SK-MEL-5 (cell line): ENCODE results near the gene TBC1D2B. TPM values are rescaled to one million over a fixed set of nuclear protein-coding genes. Genes with fewer than 3 reads are reported as not detected.

ENCODE experiments used
- DNase-seq: peaks from one replicate; pipeline ENCODE4 v3.0.0-alpha.2; 2016; ENCODE audit warnings: low read depth, low spot score
- in situ Hi-C: cut with HindIII; loops from 2 replicates; pipeline ENCODE4 v1.10.0; 2016; ENCODE audit warnings: low sequenced_read_pairs, high pct_unique_total_duplicates, low pct_unique_long_range_greater_than_20kb
- polyA plus RNA-seq, 2 experiments: library from polyadenylated mRNA; depleted of rRNA; stranded (reverse); fragments of >200 nt; gene quantifications; 2 replicates each; pipeline ENCODE4 v1.2.3, GENCODE V29; 2015
- total RNA-seq: library from RNA; depleted of rRNA; stranded (reverse); fragments of >200 nt; shearing (Covaris generic); gene quantifications from 2 replicates; pipeline ENCODE4 v1.2.3, GENCODE V29; 2014; rRNA removed

Gene TBC1D2B
- 15.6 and 16.8 TPM in 2 replicates for total RNA-seq
- polyA plus RNA-seq (2015; cell fraction: cytosol; rRNA removed): 15.5 and 20.1 TPM in 2 replicates
- polyA plus RNA-seq (2015; cell fraction: nucleus; rRNA removed): 21.0 and 34.3 TPM in 2 replicates

DNA sequence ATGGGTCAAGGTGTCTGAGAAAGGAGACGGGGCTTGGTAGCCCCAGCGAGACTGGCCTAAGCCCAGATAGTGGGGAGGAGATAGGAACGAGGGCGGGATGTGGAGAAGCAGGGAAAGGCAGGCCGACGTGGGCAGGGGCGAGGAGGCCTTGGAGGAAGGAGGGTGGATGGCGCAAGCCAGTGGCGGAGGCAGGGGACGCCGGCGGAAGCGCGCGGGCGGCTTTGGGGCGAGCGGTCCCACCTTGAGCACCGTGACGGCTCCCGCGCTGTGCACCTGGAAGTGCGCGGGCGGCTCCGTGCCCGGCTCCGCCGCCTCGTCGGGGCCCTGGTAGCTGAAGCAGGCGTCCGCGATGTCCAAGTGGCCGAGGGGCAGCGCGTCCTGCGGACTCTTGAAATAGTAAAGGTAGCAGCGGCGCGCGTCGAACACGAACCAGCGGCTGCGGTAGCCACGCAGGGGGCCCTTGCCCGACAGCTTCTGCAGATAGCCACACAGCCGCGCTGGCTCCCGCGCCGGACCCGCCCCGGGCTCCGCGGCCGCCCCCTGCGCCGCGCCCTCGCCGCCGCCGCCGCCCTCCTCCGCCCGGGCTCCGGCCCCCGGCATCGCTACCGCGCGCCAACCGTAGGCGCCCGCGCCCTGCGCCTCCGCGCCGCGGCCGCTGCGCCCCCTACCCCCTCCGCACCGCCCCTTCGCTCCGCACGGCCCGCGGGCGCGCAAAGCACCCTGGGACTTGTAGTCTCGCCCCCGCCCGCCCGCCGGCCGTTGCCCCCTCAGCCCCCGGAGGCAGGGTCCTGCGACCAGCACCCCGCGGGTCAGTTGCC is at the start of gene TBC1D2B:
TBC1D2B (minus strand) TSS at position 659 of the 818 bp plus-strand sequence; CDS start at position 600, 59 bp downstream.
- DNase-seq: peak; percentile 53
- in situ Hi-C loops: no loop called here

DNA sequence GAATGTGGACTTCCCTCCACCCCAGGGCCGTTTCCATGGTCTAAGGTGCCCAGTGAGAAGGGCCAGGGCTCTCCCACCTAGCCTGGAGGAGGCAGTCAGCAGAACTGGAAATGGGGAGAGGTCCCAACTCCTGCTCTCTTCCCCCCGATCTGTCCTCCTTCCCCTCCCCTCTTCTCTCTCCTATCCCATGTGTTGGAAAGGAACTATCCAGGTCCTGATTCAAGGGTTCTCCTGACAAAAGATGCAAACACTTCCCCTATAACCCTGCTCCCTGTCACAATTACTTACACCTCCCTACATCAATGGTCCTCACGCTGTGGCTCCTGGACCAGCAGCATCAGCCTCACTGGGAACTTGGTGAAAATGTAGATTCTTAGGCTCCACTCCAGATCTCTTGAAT is 47.8 kb upstream of the TBC1D2B start:
- no peak for DNase-seq
- in situ Hi-C loops: no loop called here

DNA sequence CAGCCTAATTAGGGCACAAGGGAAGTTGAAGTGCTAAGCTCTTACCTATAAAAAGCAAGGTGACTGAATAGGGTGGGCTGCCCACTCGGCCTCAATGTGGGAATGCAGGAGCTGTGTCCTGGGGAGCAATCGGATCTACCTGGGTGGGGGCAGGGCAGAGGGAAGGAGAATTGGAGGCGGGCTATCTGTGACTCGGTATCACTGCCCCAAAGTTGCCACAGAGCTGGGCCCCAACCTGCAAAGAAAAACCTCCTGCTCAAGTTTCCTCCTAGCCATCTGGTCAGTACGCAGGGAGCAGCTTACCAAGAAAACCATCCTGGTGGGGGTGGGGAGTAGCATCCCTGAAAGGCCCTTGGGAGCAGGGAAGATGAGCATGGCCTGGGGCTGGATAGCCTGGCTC is 43.0 kb upstream of the TBC1D2B start:
- DNase-seq: no peak
- in situ Hi-C loops: no loop called here

DNA sequence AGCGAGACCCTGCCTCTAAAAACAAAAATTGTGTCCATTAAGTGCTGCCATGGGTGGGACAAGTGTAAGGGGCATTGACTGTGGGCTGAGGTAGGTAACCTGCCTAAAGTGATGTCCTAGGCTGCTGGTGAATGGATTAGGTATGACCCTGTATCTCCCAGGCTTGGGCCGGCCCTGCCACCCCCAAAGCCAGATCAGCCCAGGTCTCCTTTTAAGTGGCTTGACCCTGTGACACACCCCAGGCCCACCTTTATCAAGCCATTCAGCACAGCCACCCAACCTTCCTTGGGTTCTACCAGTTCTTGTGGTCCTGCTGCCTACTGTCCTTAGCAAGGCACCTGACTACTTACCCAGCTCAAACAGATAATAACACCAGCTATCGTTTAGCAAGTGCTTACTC is 35.0 kb upstream of the TBC1D2B start:
- in situ Hi-C loops: no loop called here
- DNase-seq: no peak

DNA sequence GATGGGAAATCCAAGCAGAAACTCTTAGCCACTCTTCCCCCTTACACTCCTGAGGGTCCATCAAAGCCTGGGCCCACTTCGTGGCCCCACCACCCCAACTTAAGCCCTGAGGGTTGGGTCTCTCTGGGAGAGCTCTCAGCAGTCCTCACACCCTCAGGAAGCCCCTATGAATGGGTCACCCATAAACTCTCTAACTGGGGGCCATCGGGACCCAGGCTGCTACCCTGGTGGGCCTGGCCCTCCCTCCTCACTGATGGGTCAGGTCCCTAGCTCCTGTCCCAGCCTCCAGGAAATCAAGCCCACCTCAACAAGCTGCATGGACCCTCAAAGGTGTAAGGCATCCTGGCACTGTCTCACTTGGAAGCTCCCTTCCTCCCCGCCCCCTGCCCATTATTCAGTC is 34.3 kb upstream of the TBC1D2B start:
- DNase-seq: no peak
- in situ Hi-C loops: no loop called here

DNA sequence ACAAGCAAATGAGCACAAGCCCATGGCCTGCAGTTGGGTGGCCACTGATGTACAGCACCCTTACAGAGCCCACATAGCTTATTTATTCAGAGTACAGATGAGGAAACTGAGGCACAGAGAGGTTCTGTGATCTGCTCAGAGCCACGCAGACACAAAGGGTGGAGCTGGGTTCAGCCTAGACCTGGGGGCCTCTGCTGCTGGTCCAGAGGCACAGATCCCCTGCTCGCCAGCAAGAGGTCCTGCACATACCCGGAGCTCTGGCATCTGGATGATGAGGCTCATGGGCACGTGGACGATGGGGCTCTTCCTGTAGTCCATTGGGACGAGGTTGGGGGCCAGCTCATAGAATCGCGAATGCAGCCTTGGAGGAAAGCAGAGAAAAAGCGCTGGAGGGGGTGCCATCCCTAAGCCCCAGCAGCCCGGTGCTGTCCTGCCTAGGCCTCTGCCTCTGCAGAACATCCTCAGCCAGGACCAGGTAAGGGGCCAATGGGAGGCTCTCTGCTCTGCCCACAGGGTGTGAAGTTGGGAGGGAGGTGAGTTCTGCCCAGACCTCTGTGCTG is 33.5 kb upstream of the TBC1D2B start:
- in situ Hi-C loops: no loop called here
- DNase-seq: no peak

DNA sequence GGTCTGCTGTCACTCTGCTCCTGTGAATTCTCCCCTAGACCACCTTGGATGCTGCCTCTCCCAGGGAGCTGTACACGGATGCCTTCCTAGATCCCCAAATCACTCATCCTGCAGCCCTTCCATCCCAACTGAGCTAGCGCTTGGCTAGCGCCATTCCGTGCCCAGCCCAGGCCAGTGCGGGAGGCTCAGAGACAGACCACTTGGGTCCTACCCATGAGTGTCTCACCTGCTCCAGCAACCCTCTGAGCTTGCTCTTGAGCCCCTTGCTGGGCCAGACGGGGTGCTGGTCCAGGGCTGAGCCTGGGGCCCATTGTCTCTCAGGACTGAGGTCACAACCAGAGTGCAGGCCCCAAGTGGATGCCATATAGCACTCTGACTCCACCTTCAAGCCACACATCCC is 32.6 kb upstream of the TBC1D2B start:
- in situ Hi-C loops: no loop called here
- DNase-seq: no peak

DNA sequence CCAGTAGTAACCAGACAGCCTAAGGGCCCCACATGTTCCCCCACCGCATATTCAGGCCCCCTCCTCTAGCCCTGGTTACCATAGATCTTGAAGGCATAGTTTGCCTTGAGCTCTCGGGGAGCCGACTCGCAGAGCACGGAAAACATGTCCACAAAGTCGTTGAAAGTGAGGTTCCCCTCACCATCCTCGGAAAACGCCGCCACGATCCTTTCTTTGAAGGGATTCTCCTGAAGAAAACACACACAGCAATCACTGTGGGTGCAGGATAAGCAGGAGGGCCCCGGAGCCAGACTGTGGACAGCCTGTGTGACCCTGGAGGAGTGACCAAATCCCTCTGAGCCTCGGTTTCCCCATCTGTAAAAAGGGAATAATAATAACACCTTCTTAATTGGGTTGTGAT is 31.6 kb upstream of the TBC1D2B start:
- in situ Hi-C loops: no loop called here
- no peak for DNase-seq

DNA sequence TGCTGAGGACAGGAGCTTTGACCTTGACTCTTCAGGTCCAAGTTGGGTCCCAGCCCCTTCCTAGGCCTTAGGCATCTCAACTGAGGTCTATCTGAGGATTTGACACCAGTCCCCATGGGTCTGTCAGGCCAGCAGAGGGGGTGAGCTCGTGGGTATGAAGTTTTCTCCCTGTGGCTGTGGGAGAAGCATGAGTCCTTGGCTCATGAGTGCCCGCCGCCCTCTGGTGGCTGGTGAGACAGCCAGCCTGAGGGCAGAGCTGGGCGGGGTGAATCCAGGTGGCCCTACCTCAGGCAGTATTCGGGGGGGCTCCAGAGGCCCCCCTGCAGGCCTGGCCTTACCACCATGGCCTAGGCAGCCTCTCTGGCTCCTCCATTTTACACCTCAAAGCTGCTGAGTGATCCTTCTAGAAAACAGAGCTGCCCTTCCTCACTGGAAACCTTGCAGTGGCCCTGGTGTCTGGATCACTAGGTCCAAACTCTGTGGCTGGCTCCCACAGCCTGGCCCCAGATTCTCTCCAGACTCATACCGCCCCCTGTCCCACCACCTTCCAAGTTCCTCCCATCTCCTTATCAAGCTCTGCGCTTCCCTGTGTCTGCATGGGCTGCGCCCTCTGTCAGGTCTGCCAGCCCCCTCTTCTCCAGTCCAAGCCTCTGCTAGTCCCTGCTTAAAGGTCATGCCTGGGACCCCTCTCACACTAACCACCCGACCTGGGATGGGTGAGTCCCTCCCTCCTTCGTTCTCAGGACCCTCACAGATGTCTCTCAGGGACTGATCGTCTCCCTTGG is 31.0 kb upstream of the TBC1D2B start:
- in situ Hi-C loops: no loop called here
- peak; percentile 67 for DNase-seq

DNA sequence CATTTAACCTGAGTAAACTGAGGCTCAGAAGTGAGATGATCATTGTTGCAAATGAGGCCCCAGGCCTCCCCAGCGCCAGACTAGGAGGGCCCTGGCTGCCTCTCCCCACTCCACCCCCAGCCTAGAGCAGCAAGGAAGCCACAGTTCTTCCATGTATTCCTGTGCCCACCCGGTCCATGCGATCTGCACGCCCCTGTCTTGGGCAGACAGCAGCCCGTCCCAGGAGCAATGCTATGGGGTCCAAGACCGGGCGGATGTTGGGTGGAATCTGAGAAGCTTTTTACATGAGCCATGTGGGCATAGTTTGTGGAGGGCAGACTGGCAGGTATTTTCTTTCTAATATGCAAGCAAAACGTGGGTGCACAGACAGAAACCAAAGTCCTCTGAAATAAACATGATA is 30.0 kb upstream of the TBC1D2B start:
- in situ Hi-C loops: no loop called here

DNA sequence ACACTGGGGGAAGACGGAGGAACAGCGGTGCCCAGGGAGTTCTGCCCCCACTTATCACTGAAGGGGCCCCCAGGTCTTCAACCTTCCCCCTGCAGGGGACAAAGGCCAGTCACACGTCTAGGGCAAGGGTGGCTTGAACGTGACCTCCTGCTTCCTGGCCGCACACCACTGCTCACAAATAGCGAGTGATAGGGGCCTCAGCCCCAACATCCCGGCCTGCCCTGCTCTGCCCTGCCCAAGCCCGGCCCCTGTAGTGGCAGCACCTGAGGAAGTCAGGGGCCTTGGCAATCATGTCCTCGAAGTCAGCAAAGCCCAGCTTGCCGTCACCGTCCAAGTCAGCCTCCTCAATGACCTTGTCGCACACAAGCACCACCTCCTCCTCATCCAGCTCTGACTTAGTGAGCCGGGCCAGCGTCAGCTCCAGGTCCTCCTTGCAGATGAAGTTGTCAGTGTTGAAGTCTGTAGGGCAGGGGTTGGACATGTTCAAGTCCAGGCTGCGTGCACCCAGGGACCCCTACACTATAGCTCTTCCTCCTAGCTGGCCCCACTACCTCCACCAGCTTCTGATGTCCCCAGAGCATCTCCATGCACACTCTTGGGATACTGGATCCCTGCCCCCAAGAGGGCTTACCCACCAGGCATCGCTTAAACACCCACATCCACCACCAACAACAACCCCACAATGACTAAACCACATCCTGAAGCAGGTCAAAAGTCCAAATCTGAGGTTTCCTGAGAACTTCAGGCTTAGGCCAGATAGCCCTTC is 28.1 kb upstream of the TBC1D2B start:
- no peak for DNase-seq
- in situ Hi-C loops: no loop called here

More for the DNA sequence above, 30.0 kb upstream of the TBC1D2B start:
- DNase-seq: no peak

DNA sequence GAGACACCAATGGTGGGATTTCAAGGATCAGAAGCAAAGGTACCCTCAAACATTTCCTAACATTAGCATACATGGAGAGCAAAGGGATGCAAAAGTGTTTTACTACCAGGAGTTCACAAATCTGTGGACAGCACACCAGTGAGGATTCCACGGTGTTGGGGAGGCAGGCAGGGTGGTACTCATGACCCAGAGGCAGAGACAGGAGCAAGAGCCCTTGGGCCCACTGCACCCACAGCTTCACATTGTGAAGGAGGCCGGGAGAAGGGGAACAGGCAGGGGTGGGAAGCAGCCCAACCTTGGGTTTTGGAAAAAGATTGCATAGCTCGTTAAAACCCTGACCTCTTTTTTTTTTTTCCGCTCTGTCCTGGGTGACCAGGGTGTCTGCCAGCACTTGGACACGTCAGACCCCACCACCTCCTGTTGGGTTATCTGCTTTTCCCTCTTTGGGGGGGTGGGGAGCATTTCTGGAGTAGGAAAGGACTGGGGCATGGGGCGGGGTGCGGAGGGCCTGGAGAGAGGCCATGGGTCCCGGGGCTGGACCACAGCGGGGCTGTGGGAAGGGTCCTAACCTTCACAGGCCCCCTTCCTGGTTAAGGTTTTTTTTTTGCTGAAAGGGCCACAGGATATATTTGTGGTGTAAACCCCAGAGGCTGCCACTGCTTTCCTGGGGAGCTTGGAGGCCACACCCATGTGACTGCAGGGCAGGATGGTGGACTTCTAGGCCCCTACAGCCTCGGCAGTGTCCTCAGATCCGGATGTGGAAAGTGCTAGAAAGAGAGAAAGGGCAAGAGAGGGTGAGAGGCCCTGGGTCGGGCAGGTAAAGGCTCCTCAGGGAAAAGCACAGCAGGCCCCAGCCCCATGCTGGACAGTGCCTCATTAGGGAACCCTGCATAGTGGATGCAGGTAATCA is 27.3 kb upstream of the TBC1D2B start:
- in situ Hi-C loops: no loop called here

DNA sequence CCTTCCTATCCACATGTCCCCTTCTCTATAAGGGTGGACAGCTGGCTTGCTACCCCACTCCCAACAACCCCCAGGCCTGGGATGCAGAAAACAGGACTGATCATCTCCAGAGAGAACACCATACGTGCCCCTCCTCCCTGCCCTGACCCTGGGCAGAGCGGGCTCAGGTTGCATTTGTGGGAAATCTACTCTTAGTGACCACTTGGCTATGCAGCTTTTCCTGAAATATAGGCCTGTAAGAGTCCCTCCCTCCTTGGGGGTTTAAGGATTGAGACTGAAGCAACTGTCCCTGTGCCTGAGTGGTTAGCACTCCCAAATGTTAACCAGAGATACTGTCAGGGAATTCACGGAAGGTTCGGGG is 26.6 kb upstream of the TBC1D2B start:
- in situ Hi-C loops: no loop called here
- DNase-seq: no peak

More for the DNA sequence above, 27.3 kb upstream of the TBC1D2B start:
- DNase-seq: no peak

DNA sequence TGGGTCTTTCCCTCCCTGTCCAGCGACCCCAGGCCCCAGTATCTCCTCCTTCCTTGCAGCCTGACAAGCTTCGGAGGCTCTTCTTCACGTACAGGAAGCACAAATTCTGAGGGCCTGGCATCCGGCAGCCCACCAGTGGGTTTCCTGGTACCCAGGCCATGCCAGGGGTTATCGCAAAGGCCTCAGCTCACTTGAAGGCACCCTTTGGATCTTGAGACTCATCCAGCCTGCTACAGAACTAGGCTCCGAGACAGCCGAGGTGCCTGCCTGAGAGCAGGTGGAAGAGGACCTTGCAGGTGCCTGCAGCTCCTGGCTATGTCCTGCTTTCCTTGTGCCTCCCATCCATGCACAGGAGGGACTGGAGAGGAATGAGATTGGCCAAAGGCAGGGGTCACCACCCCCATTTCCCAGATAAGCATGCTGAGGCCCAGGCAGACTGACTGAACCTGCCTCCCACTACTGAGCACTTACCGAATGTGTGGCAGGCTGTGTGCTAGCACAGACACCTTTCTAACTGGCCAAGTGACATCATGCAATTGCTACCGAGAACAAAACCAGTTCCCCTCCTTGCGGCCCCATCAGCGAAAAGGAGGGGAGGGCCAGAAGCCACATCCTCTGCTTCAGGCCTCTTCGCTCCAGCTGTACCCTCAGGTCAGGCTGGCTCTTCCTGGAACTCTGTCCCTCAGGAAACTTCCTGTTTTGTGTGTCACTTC is 26.1 kb upstream of the TBC1D2B start:
- no peak for DNase-seq
- in situ Hi-C loops: no loop called here

DNA sequence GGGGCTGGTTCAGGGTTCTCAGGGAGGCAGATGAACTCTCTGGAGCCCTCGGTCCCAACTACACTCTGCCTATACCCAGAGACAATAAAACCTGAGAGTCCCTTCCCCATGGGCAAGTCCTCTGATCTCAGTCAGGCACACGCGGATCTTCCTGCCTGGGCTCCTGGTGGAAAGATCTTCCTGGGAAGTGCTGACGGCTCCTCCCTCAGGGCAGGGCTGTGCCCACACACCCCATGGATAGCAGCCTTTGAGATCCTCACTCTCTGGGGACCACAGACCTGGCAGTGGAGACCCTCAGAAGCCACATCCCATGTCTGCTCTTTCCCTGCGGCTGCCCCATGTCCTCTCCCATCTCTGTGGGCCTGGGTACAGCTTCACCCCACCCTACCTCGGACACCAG is 25.2 kb upstream of the TBC1D2B start:
- in situ Hi-C loops: no loop called here
- DNase-seq: no peak

DNA sequence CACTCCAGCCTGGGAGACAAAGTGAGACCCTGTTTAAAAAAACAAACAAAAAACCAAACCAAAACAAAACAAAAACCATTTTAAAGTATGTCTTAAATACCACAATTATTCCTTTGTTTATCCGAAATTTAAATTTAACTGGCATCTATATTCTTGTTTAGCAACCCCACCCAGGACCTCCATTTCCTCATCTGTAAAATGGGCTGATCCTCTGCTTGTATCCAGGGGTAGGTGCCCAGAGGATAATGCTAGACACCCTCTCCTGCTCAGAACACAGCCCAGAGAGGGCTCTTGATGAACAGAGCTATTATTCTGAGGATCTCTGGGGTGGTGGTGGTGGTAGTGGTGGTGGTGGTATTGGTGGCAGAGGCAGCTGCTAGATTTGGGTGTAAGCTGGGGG is 24.7 kb upstream of the TBC1D2B start:
- in situ Hi-C loops: no loop called here
- no peak for DNase-seq
